ENCODE data around the gene RFTN1.

Gene RFTN1

GRCh38 chr3:16399473-16399872 lies 114.0 kb downstream of the RFTN1 start:
- no peak for DNase-seq

- no peak for DNase-seq
Measured at GRCh38 chr3:16398648-16399047, 114.9 kb downstream of the RFTN1 start.

GRCh38 chr3:16396202-16396601 lies 117.3 kb downstream of the RFTN1 start:
- no peak for DNase-seq

- DNase-seq = no peak
Measured at GRCh38 chr3:16395212-16395611, 118.3 kb downstream of the RFTN1 start.

GRCh38 chr3:16394639-16395038 lies 118.9 kb downstream of the RFTN1 start:
- DNase-seq = no peak

- no peak for DNase-seq
Measured at GRCh38 chr3:16392717-16393116, 120.8 kb downstream of the RFTN1 start.

GRCh38 chr3:16392065-16392464 lies 121.4 kb downstream of the RFTN1 start:
- no peak for DNase-seq

GRCh38 chr3:16390581-16390980 lies 122.9 kb downstream of the RFTN1 start:
- DNase-seq = no peak

GRCh38 chr3:16388850-16389441 lies 124.6 kb downstream of the RFTN1 start:
- DNase-seq = no peak

GRCh38 chr3:16386561-16386960 lies 126.9 kb downstream of the RFTN1 start:
- DNase-seq = no peak

- no peak for DNase-seq
Measured at GRCh38 chr3:16385151-16385550, 128.3 kb downstream of the RFTN1 start.

GRCh38 chr3:16383864-16384263 lies 129.6 kb downstream of the RFTN1 start:
- DNase-seq = no peak

GRCh38 chr3:16382845-16383244 lies 130.7 kb downstream of the RFTN1 start:
- no peak for DNase-seq

GRCh38 chr3:16381426-16381825 lies 132.1 kb downstream of the RFTN1 start:
- no peak for DNase-seq

- no peak for DNase-seq
Measured at GRCh38 chr3:16380421-16380820, 133.1 kb downstream of the RFTN1 start.

- DNase-seq = no peak
Measured at GRCh38 chr3:16379838-16380237, 133.7 kb downstream of the RFTN1 start.

- peak; percentile 12 for DNase-seq
Measured at GRCh38 chr3:16378920-16379319, 134.6 kb downstream of the RFTN1 start.

GRCh38 chr3:16378415-16378814 lies 135.1 kb downstream of the RFTN1 start:
- DNase-seq = no peak

GRCh38 chr3:16377847-16378302 lies 135.6 kb downstream of the RFTN1 start:
- DNase-seq = no peak

GRCh38 chr3:16377196-16377595 lies 136.3 kb downstream of the RFTN1 start:
- DNase-seq = no peak

- DNase-seq = no peak
Measured at GRCh38 chr3:16375891-16376290, 137.6 kb downstream of the RFTN1 start.

GRCh38 chr3:16374935-16375245 lies 138.6 kb downstream of the RFTN1 start:
- DNase-seq = no peak

GRCh38 chr3:16374047-16374934 lies 139.2 kb downstream of the RFTN1 start:
- no peak for DNase-seq

- no peak for DNase-seq
Measured at GRCh38 chr3:16373341-16373946, 140.1 kb downstream of the RFTN1 start.

Data from activated naive CD4-positive, alpha-beta T cell treated with Interleukin-2 at 50 U/mL for 16 hours (primary cell).